Activated CD4-positive, alpha-beta T cell treated with anti-CD3 and anti-CD28 coated beads, Interleukin-2, amount 50 U/mL, for 1 hour (primary cell): ENCODE results near the gene SCRG1.

ENCODE experiments used
- DNase-seq: peaks from one replicate; pipeline ENCODE4 v3.0.0-alpha.2; 2020

SCRG1 gene

GRCh38 chr4:173357939-173358338 is 41.0 kb downstream of the SCRG1 start:
- DNase-seq: no peak

- no peak for DNase-seq
These were observed 51.4 kb downstream of the SCRG1 start for GRCh38 chr4:173347467-173347866.

- DNase-seq: no peak
These were observed 52.8 kb downstream of the SCRG1 start for GRCh38 chr4:173346074-173346473.

GRCh38 chr4:173345648-173346047 is 53.3 kb downstream of the SCRG1 start:
- DNase-seq: no peak

- DNase-seq: no peak
These were observed 55.0 kb downstream of the SCRG1 start for GRCh38 chr4:173343832-173344397.

GRCh38 chr4:173337463-173337862 is 61.5 kb downstream of the SCRG1 start:
- DNase-seq: no peak

GRCh38 chr4:173334891-173335752 is 63.8 kb downstream of the SCRG1 start:
- DNase-seq: no peak
